Neuron (in vitro differentiated cells): ENCODE results near the gene U2AF1L4.

ENCODE experiments used
- H2AFZ ChIP-seq: one replicate; pipeline ENCODE4 v1.6.1; 2013; ENCODE audit warnings: low read depth, mild to moderate bottlenecking, inconsistent platforms, low read length, moderate library complexity
- H3K27me3 ChIP-seq: one replicate; pipeline ENCODE4 v1.6.1; 2013; ENCODE audit warnings: low read length; ENCODE audit not compliant: insufficient read depth
- H3K36me3 ChIP-seq: one replicate; pipeline ENCODE4 v1.6.1; 2013; ENCODE audit warnings: low read length; ENCODE audit not compliant: insufficient read depth
- H3K4me1 ChIP-seq: one replicate; pipeline ENCODE4 v1.6.1; 2013; ENCODE audit warnings: low read length; ENCODE audit not compliant: insufficient read depth
- H3K4me3 ChIP-seq: 2 replicates; pipeline ENCODE4 v1.5.1; 2013; ENCODE audit warnings: mild to moderate bottlenecking, low read length, moderate library complexity
- H3K9me3 ChIP-seq: one replicate; pipeline ENCODE4 v1.6.1; 2013; ENCODE audit warnings: low read length

Gene U2AF1L4

DNA sequence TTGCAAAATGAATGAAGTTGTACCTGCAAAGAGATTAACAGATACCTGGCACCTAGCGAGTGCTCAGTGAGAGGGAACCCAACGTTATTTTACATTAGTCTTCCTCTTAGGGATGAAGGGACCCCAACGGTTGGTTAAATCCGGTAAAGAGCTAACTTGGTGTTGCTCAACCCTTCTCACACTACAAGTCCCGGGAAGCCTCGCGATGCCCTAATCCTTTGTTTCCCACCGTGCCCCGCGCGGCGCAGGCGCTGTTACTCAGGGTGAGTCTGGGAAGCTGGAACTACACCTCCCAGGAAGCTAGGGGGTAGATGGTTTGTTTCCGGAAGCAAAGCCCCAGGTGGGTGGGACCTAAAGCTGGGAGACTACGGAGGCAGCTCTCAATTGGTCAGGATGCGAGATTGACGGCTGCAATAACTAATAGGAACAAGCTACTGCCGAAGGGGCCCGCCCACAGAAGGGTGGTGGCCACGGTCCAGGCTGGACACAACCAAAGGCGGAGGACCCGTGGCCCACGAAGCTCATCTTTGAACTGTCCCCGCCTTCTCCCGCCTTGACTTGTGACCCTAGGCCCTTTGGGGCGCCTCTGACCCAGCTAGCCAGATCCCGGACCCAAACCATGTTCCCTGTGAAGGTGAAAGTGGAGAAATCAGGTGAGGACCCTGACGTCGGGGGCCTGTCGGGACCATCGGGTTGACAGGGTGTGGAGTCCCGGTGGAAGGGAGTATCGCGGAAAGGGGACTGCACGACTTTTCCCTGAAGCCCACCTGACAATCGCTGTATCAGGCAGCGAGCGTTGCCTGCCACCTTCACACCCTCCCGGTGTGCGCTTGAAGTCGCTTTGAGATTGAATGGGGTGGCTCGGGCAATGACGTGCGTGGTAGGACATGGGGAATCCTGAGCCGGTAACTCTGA lies 3.1 kb upstream of the U2AF1L4 start, which contains the start of gene LIN37:
Gene LIN37 (plus strand): TSS at position 471 of the 915 bp plus-strand sequence. CDS start 149 bp downstream, at position 620.
- Histone ChIP-seq H3K4me1 (peaks cover 25% of the 10 kb centered on the region), H3K4me3 (peak within 1 kb of the TSS; percentile 90), H3K9me3 (no peaks in the 10 kb centered on the region), H3K36me3 (peaks cover 15% of the 10 kb centered on the region), H3K27me3 (no peaks in the 10 kb centered on the region), H2AFZ (peak within 1 kb of the TSS; percentile 27)

DNA sequence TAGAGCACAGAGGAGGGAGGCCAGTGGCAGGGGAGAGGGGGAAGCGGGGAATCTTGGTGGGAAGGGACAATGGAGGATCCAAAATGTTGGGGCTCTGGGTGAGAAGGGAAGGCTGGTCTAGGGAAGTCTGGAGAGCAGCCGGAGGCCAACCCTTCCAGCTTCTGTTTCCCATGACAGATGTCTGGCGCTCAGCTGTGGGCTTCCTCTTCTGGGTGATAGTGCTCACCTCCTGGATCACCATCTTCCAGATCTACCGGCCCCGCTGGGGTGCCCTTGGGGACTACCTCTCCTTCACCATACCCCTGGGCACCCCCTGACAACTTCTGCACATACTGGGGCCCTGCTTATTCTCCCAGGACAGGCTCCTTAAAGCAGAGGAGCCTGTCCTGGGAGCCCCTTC lies 1.3 kb upstream of the U2AF1L4 start:
- Histone ChIP-seq H3K36me3 (peaks cover 4% of the 10 kb centered on the region), H3K9me3 (no peaks in the 10 kb centered on the region), H2AFZ (no peak overlapping the region), H3K4me3 (peak overlapping the region; percentile 87), H3K4me1 (peaks cover 25% of the 10 kb centered on the region), H3K27me3 (no peaks in the 10 kb centered on the region)

DNA sequence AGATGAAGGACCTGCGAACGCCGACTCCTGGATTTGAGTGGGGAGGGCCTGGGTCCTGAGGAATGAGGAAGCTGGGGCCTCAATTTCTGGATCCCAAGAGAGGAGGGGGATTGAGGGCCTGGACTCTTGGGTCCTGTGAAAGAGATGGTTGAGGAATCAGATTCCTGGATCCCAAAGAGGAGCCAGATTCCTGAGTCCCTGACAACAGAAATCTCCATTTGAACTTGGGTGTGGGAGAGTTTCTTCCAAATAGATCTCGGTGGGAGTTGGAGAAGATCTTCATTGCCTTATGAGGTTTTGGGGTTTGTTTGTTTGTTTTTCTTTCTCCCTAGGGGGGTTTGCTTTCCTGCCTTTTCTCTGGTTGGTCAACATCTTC lies 857 bp upstream of the U2AF1L4 start:
- peaks cover 25% of the 10 kb centered on the region for H3K4me1 ChIP-seq
- H2AFZ ChIP-seq, result peak overlapping the region; percentile 65
- H3K9me3 ChIP-seq, result no peaks in the 10 kb centered on the region
- peak overlapping the region; percentile 87 for H3K4me3 ChIP-seq
- peaks cover 4% of the 10 kb centered on the region for H3K36me3 ChIP-seq
- no peaks in the 10 kb centered on the region for H3K27me3 ChIP-seq

DNA sequence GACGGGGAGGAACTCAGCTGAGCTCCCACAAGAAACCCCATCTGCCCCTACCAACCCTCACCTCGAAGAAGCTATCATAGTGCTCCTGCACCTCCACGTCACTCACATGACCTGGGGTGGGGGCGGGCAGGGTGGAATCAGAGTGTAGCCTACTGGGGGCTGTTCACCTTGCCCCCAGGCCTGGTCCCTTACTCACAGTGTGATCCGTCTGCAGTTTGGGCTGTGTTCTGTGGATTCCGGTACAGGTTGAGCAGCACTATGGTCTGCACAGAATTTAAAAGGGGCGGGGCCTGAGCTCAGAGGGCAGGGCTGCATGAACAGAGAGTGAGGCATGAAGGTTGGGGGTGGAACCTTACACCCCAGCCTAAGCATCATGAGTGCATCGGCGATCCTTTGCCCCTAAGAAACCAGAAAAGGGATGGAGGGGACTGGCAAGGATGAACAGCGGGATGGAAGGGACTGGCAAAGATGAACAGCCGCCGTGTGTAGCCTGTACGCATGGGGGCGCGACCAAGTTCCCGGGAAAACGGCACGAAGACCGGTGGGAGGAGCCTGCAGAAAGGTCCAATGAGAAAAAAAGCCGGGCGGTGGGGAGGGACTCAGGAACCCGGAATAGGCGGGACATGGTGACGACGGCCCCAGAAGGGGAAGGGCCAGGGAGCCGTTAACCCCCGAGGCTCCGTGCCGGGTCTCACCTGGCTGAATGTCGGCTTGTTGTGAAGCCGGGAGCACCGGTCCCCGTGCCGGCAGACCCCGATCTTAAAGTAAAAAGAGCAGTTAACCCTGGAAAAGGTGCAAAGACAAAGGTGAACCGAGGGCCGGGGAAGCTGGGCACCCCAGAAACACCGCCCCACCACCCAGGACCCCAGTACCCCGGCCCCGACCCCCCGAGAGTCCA lies 539 bp downstream of the U2AF1L4 start:
- Histone ChIP-seq H2AFZ (peak overlapping the region; percentile 37), H3K36me3 (peaks cover 4% of the 10 kb centered on the region), H3K9me3 (no peaks in the 10 kb centered on the region), H3K4me1 (peaks cover 28% of the 10 kb centered on the region), H3K27me3 (no peaks in the 10 kb centered on the region), H3K4me3 (peak overlapping the region; percentile 87)

DNA sequence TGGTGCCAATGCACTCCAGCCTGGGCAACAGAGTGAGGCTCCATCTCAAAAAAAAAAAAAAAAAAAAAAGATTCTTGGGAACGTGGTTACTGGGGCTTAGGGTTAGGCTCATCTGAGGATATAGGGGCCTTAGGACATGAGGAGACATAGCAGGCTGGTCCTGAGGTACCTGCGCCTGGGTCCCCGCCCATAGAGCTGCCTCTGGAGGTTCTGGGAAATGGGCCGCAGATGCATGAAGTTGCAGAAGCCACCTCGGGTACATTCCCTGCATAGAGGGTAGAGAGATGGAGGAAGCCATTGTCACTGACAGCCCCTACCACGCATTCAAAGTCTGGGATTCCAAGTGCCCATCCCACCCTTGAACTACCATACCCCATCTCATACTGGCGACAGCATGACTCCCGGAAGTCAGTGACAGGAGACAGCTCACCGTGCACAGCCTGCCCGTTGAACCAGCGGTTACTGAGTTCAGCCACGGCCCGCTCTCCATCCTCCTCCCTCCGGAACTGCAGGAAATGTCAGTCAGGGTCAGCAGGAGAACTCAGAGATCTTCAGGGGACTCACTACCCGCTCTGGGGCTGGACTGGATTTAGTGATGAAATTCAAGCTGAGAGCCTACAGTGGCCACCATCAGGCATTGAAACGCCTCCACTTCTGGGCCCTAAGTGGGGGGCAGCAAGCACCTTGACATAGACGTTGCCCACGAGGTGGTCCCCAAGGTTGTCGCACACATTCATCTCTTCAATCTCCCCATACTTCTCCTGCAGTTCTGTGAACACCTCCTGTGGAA lies 1.4 kb downstream of the U2AF1L4 start:
- peaks cover 26% of the 10 kb centered on the region for H3K4me1 ChIP-seq
- no peak overlapping the region for H2AFZ ChIP-seq
- H3K36me3 ChIP-seq, result peaks cover 5% of the 10 kb centered on the region
- no peaks in the 10 kb centered on the region for H3K9me3 ChIP-seq
- no peaks in the 10 kb centered on the region for H3K27me3 ChIP-seq
- peak overlapping the region; percentile 87 for H3K4me3 ChIP-seq

DNA sequence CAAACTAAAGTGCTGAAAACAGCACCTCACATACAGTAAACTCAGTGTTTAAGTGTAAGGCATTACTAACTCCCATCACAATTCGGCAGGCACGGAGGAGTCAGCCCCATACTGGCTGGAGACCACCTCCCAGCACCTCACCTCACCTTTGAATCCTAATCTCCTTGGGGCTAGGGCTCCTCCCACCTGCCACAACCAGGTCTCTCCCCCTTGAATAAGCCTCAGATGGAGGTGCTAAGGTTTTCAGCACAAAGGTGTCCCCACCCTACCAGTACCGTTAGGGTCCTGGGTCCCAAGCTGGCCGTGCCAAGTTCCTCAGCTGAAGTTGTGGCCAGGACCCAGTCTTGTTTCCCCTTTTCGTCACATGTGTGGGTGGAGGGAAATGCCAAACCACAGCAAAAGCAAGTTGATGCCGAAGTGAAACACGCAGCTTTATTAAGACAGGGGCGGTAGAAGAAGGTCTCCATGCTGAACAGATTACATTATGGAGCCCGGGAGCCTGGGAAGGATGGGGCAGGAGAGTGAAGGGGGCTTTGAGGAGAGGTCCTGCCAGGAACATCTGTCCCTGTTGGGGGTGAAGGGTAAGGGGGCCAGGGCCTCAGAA lies 3.0 kb downstream of the U2AF1L4 start, which contains the start of gene IGFLR1:
Gene IGFLR1 (minus strand): TSS at position 332 of the 604 bp plus-strand sequence. CDS start 1,272 bp downstream, outside the sequence.
- Histone ChIP-seq H3K4me3 (peak within 1 kb of the TSS; percentile 38), H3K9me3 (no peaks in the 10 kb centered on the region), H3K4me1 (peaks cover 22% of the 10 kb centered on the region), H2AFZ (no peak within 1 kb of the TSS), H3K36me3 (peaks cover 20% of the 10 kb centered on the region), H3K27me3 (no peaks in the 10 kb centered on the region)

DNA sequence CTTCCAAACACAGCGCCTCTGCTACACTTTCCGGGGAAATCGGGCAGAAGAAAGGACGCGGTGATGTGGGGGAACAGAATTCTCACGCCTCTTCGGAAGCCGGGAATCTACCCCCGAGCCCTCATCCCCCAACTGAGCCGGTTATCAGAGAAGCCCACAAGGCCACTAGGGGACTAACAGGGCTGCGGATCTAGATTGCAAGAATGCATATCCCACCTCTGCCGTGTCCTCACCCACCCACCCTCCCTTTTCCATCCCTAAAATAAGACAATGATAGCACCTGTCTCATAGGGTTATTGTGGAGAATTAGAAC lies 4.1 kb downstream of the U2AF1L4 start:
- H3K27me3 ChIP-seq, result no peaks in the 10 kb centered on the region
- peak overlapping the region; percentile 1 for H2AFZ ChIP-seq
- H3K4me3 ChIP-seq, result peak overlapping the region; percentile 38
- H3K4me1 ChIP-seq, result peaks cover 17% of the 10 kb centered on the region
- no peaks in the 10 kb centered on the region for H3K9me3 ChIP-seq
- H3K36me3 ChIP-seq, result peaks cover 28% of the 10 kb centered on the region

DNA sequence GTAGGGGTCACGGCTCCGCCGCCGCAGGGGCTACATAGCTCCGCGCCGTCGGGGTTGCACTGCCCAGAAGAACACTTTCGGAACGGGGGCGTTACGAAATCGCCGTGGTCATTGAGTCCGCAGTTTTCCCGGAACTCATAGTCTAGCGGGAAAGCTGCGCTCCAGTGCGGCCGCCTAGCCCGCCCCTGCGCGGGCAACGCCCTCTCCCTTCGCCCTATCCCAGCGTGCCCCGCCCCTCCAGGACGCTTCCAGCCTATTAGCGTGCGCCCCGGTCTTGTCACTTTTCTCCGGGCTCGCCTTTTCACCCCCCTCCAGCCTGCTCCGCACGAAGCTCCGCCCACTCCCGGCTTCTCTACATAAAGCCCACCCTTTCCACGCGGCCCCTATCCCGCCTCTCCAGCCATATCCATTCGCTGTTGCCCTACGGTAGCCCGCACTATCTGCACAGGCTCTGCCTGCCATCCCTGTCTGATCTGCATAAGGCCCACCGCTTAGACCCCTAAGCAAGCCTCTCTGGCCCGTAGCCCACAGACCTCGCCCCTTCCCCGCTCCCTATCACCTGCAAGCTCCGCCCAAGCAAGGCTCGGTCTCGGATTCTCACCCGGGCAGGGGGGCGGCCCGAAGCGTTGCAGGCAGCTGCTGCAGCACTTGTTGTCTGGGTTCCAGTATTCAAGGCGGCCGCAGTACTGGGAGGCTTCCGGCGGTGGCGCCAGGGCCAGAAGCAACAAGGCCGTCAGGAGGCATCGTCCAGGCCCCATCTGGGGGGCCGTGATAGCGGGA lies 4.6 kb downstream of the U2AF1L4 start:
- peak overlapping the region; percentile 1 for H2AFZ ChIP-seq
- peaks cover 13% of the 10 kb centered on the region for H3K4me1 ChIP-seq
- H3K27me3 ChIP-seq, result no peaks in the 10 kb centered on the region
- H3K36me3 ChIP-seq, result peaks cover 29% of the 10 kb centered on the region
- no peaks in the 10 kb centered on the region for H3K9me3 ChIP-seq
- peak overlapping the region; percentile 63 for H3K4me3 ChIP-seq

DNA sequence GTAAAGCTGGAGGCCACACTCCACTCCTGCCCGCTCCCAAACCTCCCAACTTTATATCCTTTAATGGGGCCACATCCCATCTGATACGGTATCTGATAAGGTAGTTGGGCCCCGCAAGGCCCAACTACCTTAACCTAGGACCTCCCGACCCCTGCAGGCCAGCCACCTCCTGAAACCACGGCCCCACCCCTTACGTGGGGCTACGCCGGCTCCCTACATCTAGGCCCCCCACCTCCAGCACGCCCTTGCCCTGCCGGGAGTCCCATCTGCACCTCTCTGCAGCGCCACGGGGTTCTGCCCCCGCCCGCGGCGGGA lies 5.2 kb downstream of the U2AF1L4 start:
- H3K4me1 ChIP-seq, result peaks cover 13% of the 10 kb centered on the region
- H3K4me3 ChIP-seq, result peak overlapping the region; percentile 63
- H3K27me3 ChIP-seq, result no peaks in the 10 kb centered on the region
- no peak overlapping the region for H2AFZ ChIP-seq
- H3K9me3 ChIP-seq, result no peaks in the 10 kb centered on the region
- H3K36me3 ChIP-seq, result peaks cover 33% of the 10 kb centered on the region

DNA sequence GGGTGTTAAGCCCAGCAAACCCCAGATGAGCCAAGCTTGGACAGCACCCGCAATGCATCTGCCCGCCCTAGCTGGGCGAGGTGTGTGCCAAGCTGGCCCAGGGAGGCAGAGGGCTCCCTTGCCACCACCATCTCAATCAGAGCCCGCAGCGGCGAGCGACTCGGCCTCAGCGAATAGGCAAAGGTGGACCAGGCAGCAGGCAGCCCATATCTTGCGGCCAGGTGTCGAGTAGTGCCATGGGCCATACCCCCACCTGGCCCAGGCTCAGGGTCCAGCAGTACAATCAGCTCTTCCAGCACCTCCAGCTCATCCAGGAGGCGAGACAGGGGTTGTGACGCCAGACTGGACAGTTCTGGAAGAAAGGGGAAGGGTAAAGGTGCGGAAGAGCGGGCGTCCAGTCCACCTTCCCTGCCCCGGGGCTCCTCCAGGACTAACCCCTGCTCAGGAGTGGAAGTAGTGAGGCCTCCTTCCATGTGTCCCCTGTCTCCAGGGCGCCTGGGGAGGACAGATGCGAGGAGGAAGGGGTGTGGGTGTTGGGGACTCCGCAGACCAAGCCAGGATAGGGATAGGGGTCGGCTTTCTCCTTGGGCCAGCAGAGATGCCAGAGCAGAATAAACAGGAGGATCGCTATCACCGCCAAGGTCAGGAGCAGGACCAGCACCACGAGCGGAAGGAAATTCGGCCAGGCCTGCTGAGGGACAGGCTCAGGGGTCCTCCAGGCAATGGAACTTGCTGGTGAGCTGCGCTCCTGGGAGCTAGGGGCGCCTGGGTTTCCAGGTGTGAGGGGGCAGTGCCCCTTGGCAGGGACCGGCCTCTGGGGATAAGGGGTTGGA lies 5.7 kb downstream of the U2AF1L4 start:
- peak overlapping the region; percentile 63 for H3K4me3 ChIP-seq
- no peaks in the 10 kb centered on the region for H3K9me3 ChIP-seq
- H3K36me3 ChIP-seq, result peaks cover 38% of the 10 kb centered on the region

DNA sequence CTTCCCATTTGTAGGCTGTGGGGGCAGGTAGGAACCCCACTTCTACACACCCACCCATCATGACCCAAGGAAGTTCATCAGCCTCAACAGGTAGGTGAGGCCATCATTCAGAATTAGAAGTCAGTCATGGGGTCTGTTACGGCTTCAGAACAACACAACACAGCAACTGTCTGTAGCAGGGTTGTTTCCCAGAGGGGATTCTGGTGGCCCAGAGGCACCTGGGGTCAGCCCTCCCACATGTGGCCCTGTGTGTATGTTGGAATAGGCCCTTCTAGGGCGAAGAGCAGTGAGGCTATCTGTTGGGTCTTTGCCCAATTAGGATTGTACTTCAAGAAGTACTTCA lies 6.4 kb downstream of the U2AF1L4 start:
- peaks cover 44% of the 10 kb centered on the region for H3K36me3 ChIP-seq
- H3K27me3 ChIP-seq, result no peaks in the 10 kb centered on the region
- H2AFZ ChIP-seq, result no peak overlapping the region
- no peak overlapping the region for H3K4me3 ChIP-seq
- no peaks in the 10 kb centered on the region for H3K9me3 ChIP-seq
- H3K4me1 ChIP-seq, result peaks cover 5% of the 10 kb centered on the region

More for the DNA sequence above, 5.7 kb downstream of the U2AF1L4 start:
- H3K4me1 ChIP-seq, result peaks cover 11% of the 10 kb centered on the region
- H2AFZ ChIP-seq, result no peak overlapping the region
- no peaks in the 10 kb centered on the region for H3K27me3 ChIP-seq
